Activated CD8-positive, alpha-beta T cell treated with anti-CD3 and anti-CD28 coated beads, Interleukin-2, amount 10 ng/mL, durations not matched to agents 7 days and 5 days (primary cell): ENCODE measurements around the gene ATP1A3. TPM values are rescaled to one million over a fixed set of nuclear protein-coding genes. Genes with fewer than 3 reads are reported as not detected.
"Not testable (repeated sequence)": the region's sequence is repeated elsewhere in the genome, so short reads cannot be mapped to it uniquely, and the experiment has no call there.

Source experiments
- ATAC-seq: fragments of 150-1000 bp; cut with Tn5 transposase; one replicate; pipeline ENCODE4 v1.10.0; 2021; ENCODE audit warnings: moderate library complexity
- CTCF ChIA-PET: fragments of 350-600 bp; sonication (Branson Sonifier 250); formaldehyde crosslinking; loops from one replicate; lab custom pipeline; 2021; ENCODE audit warnings: antibody characterized with exemption; lab: Charles Lee
- POLR2A ChIA-PET: fragments of 350-600 bp; sonication (Branson Sonifier 250); formaldehyde crosslinking; loops from one replicate; lab custom pipeline; 2021; ENCODE audit warnings: antibody characterized with exemption; lab: Charles Lee
- DNase-seq: peaks from one replicate; pipeline ENCODE4 v3.0.0-alpha.2; 2020
- H3K27ac Mint-ChIP-seq: one replicate; pipeline ENCODE4 v1.8.0; 2021; ENCODE audit warnings: mild to moderate bottlenecking, mixed read lengths
- H3K27me3 Mint-ChIP-seq: one replicate; pipeline ENCODE4 v1.8.0; 2021; ENCODE audit warnings: low read depth, mixed read lengths
- H3K36me3 Mint-ChIP-seq: one replicate; pipeline ENCODE4 v1.8.0; 2021; ENCODE audit warnings: low read depth, mixed read lengths
- H3K4me1 Mint-ChIP-seq: one replicate; pipeline ENCODE4 v1.8.0; 2021; ENCODE audit warnings: low read depth, mixed read lengths
- H3K4me3 Mint-ChIP-seq: one replicate; pipeline ENCODE4 v1.8.0; 2021; ENCODE audit warnings: mild to moderate bottlenecking, mixed read lengths
- H3K9me3 Mint-ChIP-seq: one replicate; pipeline ENCODE4 v1.8.0; 2022; ENCODE audit warnings: mixed read lengths; ENCODE audit not compliant: insufficient read depth
- total RNA-seq, 2 experiments: library from RNA; stranded (reverse); gene quantifications; one replicate each; pipeline ENCODE4 v1.2.3, GENCODE V29; 2021

Gene ATP1A3
- total RNA-seq, 2 experiments from 2014 or later: 2.3 to 3.3 TPM

DNA sequence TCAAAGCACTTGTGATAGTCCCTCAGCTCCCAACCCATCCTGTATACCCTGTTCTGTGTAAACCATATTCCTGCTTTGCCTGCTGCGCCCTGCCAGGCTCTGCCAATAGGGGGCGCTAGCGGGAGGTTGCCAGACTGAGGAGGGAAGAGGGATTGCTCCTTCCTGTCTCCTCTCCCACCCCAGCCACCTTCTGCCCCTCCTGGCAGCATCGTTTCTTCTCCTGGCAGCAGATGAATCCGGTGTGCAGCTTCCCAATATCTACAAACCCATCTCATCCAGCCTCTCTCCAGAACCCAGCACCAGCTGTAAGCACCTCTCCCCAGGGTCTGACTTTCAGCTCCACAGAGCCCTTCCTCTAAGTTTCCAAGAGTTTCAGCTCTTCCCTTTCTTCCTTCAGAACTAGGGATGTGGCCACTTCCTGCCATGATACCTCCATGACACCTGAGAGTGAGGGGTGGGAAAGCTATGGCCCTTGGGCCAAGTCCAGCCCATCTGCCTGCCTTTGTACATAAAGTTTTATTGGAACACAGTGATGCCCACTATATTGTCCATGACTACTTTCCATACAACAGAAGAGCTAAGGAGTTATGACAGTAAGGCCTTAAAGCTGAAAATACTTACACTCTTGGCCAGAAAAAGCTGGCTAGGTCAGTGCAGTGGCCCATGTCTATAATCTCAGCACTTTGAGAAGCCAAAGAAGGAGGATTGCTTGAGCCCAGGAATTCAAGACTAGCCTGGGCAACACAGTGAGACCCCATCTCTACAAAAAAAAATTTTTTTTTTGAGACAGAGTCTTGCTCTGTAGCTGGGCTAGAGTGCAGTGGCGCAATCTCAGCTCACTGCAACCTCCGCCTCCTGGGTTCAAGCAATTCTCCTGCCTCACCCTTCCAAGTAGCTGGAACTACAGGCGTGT, 34.5 kb upstream of the ATP1A3 start:
- ChIA-PET CTCF (interaction anchor here (1.0 to 2.1 kb wide), 12 partner anchors 9 to 236 kb away, joined by 3 to 10 read pairs (median 4); partner anchors contain the start of gene RPS19), POLR2A (no interaction called here)
- H3K27me3 Mint-ChIP-seq: peaks cover 10% of the 10 kb centered on the region
- H3K27ac Mint-ChIP-seq: no peak overlapping the region
- DNase-seq (peak; percentile 41), ATAC-seq (no peak)
- no peaks in the 10 kb centered on the region for H3K36me3 Mint-ChIP-seq
- no peaks in the 10 kb centered on the region for H3K9me3 Mint-ChIP-seq
- no peak overlapping the region for H3K4me3 Mint-ChIP-seq
- no peaks in the 10 kb centered on the region for H3K4me1 Mint-ChIP-seq

GRCh38 chr19:42024622-42025111, 30.6 kb upstream of the ATP1A3 start:
- peaks cover 5% of the 10 kb centered on the region for H3K4me1 Mint-ChIP-seq

GRCh38 chr19:42023943-42024260, 29.9 kb upstream of the ATP1A3 start:
- CTCF ChIA-PET: interaction anchor here (1.6 to 1.9 kb wide), 2 partner anchors 11 to 42 kb away, joined by 3 to 11 read pairs; no protein-coding TSS in a partner anchor
- Mint-ChIP-seq H3K27ac (no peak overlapping the region), H3K36me3 (no peaks in the 10 kb centered on the region), H3K9me3 (no peaks in the 10 kb centered on the region), H3K4me3 (no peak overlapping the region), H3K27me3 (peaks cover 4% of the 10 kb centered on the region), H3K4me1 (peaks cover 5% of the 10 kb centered on the region)
- DNase-seq (no peak), ATAC-seq (no peak)
- POLR2A ChIA-PET: no interaction called here

More at GRCh38 chr19:42024622-42025111, 30.6 kb upstream of the ATP1A3 start:
- no peak for ATAC-seq
- Mint-ChIP-seq H3K4me3 (no peak overlapping the region), H3K27ac (no peak overlapping the region), H3K36me3 (no peaks in the 10 kb centered on the region), H3K27me3 (peaks cover 4% of the 10 kb centered on the region), H3K9me3 (no peaks in the 10 kb centered on the region)
- POLR2A ChIA-PET: no interaction called here
- CTCF ChIA-PET: interaction anchor here (1.6 to 1.9 kb wide), 2 partner anchors 10 to 41 kb away, joined by 3 to 11 read pairs; no protein-coding TSS in a partner anchor
- no peak for DNase-seq

- Mint-ChIP-seq H3K27ac (no peak overlapping the region), H3K36me3 (no peaks in the 10 kb centered on the region), H3K4me1 (peaks cover 5% of the 10 kb centered on the region), H3K27me3 (peaks cover 4% of the 10 kb centered on the region), H3K9me3 (no peaks in the 10 kb centered on the region), H3K4me3 (no peak overlapping the region)
- ChIA-PET CTCF (interaction anchor here (0.8 to 1.9 kb wide), 3 partner anchors 12 to 42 kb away, joined by 3 to 11 read pairs (median 3); no protein-coding TSS in a partner anchor), POLR2A (no interaction called here)
- DNase-seq (peak; percentile 26), ATAC-seq (peak; percentile 41)
These were observed 29.3 kb upstream of the ATP1A3 start for GRCh38 chr19:42023121-42023942.

DNA sequence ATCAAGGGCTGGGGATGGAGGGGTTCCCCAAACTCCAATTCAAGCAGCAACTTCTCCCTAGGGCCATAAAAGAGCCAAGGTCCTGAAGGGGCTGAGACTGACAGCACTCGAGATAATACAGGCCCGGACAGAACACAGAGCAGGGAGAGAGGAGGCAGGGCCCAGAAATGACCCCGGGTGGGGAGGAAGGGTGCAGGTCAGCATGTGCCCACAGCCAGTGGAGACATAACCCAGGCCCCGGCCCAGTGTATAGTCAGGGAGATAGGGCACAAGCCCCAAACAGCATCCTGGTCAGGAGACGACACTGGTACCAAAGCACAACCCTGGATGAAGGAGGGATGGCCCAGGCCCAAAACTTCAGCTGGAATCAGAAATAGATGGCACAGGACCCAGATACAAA, 28.6 kb upstream of the ATP1A3 start:
- H3K4me3 Mint-ChIP-seq: no peak overlapping the region
- POLR2A ChIA-PET: no interaction called here
- H3K9me3 Mint-ChIP-seq: no peaks in the 10 kb centered on the region
- no peaks in the 10 kb centered on the region for H3K36me3 Mint-ChIP-seq
- peaks cover 5% of the 10 kb centered on the region for H3K4me1 Mint-ChIP-seq
- DNase-seq: no peak
- H3K27me3 Mint-ChIP-seq: peaks cover 4% of the 10 kb centered on the region
- CTCF ChIA-PET: interaction anchor here (0.8 to 1.9 kb wide), 2 partner anchors 12 to 16 kb away, joined by 3 to 11 read pairs; no protein-coding TSS in a partner anchor
- no peak overlapping the region for H3K27ac Mint-ChIP-seq
- no peak for ATAC-seq

DNA sequence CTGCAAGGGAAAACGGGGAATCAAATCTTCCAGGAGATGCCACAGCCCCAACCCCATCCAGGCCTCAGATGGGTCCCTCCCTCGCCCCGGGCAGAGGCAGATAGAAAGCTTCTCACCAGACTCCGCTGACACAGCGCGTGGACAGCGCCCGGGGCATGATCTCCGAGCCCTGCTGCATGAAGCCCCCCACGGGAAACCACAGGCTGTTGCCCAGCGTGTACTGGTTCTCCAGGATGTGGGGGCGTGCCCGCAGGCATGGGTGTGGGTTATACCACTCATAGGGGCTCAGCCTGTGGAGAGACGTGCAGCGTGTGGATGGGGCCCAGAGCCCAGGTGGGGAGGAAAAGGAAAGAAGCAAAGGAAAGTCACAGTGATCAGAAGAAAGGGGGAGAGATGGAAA, 27.2 kb upstream of the ATP1A3 start:
- H3K27me3 Mint-ChIP-seq: peaks cover 4% of the 10 kb centered on the region
- no peak overlapping the region for H3K27ac Mint-ChIP-seq
- no peaks in the 10 kb centered on the region for H3K9me3 Mint-ChIP-seq
- H3K4me1 Mint-ChIP-seq: peaks cover 5% of the 10 kb centered on the region
- DNase-seq (no peak), ATAC-seq (no peak)
- no peaks in the 10 kb centered on the region for H3K36me3 Mint-ChIP-seq
- H3K4me3 Mint-ChIP-seq: no peak overlapping the region
- ChIA-PET CTCF (interaction anchor here (2.1 kb wide), 1 partner anchor 14 kb away, joined by 14 read pairs; no protein-coding TSS in a partner anchor), POLR2A (no interaction called here)

DNA sequence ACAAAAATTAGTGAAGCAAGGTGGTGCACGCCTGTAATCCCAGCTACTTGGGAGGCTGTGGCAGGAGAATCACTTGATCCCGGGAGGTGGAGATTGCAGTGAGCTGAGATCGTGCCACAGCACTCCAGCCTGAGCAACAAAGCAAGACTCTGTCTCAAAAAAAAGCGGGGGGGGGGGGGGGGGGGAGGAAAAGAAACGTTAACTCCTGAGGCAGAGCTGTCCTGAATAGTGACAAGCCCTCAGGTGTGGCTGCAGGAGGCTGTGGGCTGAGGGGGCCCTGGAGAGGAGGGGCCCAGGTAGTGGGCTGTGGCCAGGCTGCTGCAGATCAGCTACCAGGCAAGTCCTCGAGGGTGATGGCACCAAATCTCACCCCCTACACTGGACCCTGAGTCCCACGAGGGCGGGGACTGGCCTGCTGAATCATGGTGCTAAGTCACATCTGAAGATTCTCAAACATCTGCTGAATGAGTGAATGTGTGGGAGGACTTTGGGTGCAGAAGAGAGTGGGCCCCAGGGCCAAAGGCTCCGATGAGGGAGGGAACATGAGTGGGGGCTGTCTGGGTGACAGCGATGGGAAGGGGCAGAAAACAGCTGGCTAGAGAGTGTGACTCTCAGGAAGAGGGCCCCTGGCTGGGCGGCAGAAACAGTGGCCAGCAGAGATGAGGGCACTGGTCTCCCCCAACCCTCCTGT, 24.6 kb upstream of the ATP1A3 start:
- ChIA-PET POLR2A (no interaction called here), CTCF (interaction anchor here (2.1 kb wide), 1 partner anchor 16 kb away, joined by 14 read pairs; no protein-coding TSS in a partner anchor)
- DNase-seq: no peak
- no peak for ATAC-seq
- H3K27me3 Mint-ChIP-seq: peaks cover 6% of the 10 kb centered on the region
- H3K9me3 Mint-ChIP-seq: no peaks in the 10 kb centered on the region
- peaks cover 5% of the 10 kb centered on the region for H3K4me1 Mint-ChIP-seq
- H3K4me3 Mint-ChIP-seq: no peak overlapping the region
- H3K27ac Mint-ChIP-seq: no peak overlapping the region
- H3K36me3 Mint-ChIP-seq: no peaks in the 10 kb centered on the region

DNA sequence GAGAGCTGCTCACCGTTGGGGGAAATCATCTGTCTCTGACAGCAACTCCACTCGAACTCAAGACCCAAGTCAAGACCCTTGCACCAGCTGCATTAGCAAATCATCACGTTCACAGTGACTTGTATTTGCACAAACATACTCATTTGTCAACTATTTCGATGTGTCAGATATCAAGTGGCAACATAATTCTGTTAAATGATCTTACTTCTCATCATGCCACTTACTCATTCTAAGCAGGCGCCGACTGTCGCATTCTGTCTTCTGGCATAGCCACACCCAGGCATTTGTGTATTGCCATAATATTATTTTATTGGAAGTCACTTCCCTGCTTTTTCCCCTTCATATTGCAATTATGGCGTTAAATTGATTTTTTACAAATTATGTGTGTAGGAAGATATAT, 23.0 kb upstream of the ATP1A3 start:
- H3K36me3 Mint-ChIP-seq: no peaks in the 10 kb centered on the region
- ChIA-PET CTCF (no interaction called here), POLR2A (no interaction called here)
- no peak overlapping the region for H3K4me3 Mint-ChIP-seq
- peaks cover 5% of the 10 kb centered on the region for H3K4me1 Mint-ChIP-seq
- peaks cover 6% of the 10 kb centered on the region for H3K27me3 Mint-ChIP-seq
- no peak overlapping the region for H3K27ac Mint-ChIP-seq
- no peaks in the 10 kb centered on the region for H3K9me3 Mint-ChIP-seq
- ATAC-seq (no peak), DNase-seq (no peak)

DNA sequence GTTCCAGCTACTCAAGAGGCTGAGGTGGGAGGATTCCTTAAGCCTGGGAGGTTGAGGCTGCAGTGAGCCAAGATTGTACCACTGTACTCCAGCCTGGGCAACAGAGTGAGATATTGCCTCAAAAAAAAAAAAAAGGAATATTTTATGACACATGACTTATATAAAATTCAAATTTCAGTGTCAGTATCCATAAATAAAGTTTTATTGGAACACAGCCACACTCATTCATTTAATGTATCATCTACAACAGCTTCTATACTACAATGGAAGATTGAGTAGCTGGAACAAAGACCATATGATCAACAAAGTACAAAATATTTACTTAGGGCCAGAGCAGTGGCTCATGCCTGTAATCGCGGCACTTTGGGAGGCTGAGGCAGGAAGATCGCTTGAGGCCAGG, 18.7 kb upstream of the ATP1A3 start:
- H3K4me3 Mint-ChIP-seq, H3K27ac Mint-ChIP-seq, H3K36me3 Mint-ChIP-seq, H3K27me3 Mint-ChIP-seq, POLR2A ChIA-PET, H3K4me1 Mint-ChIP-seq, ATAC-seq, DNase-seq, H3K9me3 Mint-ChIP-seq: not testable (repeated sequence)
- CTCF ChIA-PET: interaction anchor here (1.0 to 1.7 kb wide), 2 partner anchors 16 to 22 kb away, joined by 3 to 6 read pairs; no protein-coding TSS in a partner anchor

GRCh38 chr19:42010245-42011126, 16.5 kb upstream of the ATP1A3 start:
- CTCF ChIA-PET: interaction anchor here (0.7 to 1.1 kb wide), 3 partner anchors 17 to 24 kb away, joined by 3 to 6 read pairs (median 4); no protein-coding TSS in a partner anchor
- Mint-ChIP-seq H3K36me3 (no peaks in the 10 kb centered on the region), H3K27ac (no peak overlapping the region)

More at GRCh38 chr19:42010245-42011126, 16.5 kb upstream of the ATP1A3 start:
- H3K27me3 Mint-ChIP-seq: peaks cover 3% of the 10 kb centered on the region
- no peaks in the 10 kb centered on the region for H3K4me1 Mint-ChIP-seq
- H3K4me3 Mint-ChIP-seq: no peak overlapping the region
- H3K9me3 Mint-ChIP-seq: no peaks in the 10 kb centered on the region
- DNase-seq: no peak
- POLR2A ChIA-PET: interaction anchor here (0.7 kb wide), 1 partner anchor 295 kb away, joined by 3 read pairs; no protein-coding TSS in a partner anchor
- ATAC-seq: no peak
